Stimulated activated memory B cell treated with anti-CD40 and anti-IgM and Interleukin-4, amounts not matched to agents 10 μg/mL and 1 μg/mL and 100 μg/mL, for 72 hours (primary cell): ENCODE measurements around the gene PSMD14.
"Not testable (repeated sequence)": the region's sequence is repeated elsewhere in the genome, so short reads cannot be mapped to it uniquely, and the experiment has no call there.

ENCODE experiments used
- ATAC-seq: fragments of 150-1000 bp; cut with Tn5 transposase; 2 replicates; pipeline ENCODE4 v1.10.0; 2021
- H3K27ac Mint-ChIP-seq: one replicate; pipeline ENCODE4 v1.8.0; 2022; ENCODE audit warnings: mild to moderate bottlenecking, mixed read lengths
- H3K27me3 Mint-ChIP-seq: one replicate; pipeline ENCODE4 v1.8.0; 2022; ENCODE audit warnings: mixed read lengths
- H3K36me3 Mint-ChIP-seq: one replicate; pipeline ENCODE4 v1.8.0; 2022; ENCODE audit warnings: mixed read lengths
- H3K4me1 Mint-ChIP-seq: one replicate; pipeline ENCODE4 v1.8.0; 2022; ENCODE audit warnings: mixed read lengths
- H3K4me3 Mint-ChIP-seq: one replicate; pipeline ENCODE4 v1.8.0; 2022; ENCODE audit warnings: mild to moderate bottlenecking, moderate library complexity, mixed read lengths
- H3K9me3 Mint-ChIP-seq: one replicate; pipeline ENCODE4 v1.8.0; 2022; ENCODE audit warnings: mixed read lengths

The PSMD14 gene

DNA sequence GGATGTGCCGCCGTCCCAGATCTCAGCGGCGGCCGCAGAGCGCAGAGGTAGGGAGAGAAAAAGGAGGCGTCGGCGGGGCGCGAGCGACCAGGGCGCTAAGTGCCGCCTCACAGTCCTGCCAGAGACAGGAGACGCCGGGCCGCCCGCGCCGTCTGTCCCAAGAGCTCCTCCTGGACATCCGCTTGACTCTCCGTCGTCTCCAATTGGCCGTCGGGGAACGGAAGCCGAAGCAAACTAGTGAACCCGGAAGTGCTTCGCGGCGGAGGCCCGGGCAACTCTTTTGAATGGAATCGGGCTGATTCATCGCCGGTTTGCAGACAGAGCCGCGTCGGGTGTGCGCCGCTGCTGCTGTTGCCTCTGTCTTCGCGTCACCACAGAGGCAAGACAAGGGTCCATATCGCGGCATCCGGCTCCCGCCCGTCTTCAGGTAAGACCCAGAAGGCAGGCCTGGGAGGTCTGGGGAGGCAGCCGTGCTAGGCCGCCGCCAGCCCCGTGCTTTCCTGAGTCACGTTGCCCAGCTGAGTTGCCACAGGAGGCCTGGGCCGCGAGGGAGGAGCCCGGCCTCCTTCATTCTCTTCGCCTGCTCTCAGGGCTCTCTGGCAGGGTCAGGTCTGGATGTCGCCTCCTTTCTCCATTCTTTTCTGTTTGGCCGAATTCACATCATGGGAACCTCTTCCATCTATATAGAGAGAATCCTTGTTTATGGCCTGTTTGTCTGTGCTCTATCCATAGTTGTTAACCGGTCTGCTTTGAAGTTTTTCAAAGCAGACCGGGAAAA is at the start of gene PSMD14:
PSMD14 (plus strand) TSS at position 248 of the 778 bp plus-strand sequence. CDS start 10,401 bp downstream, outside the sequence.
- peak; percentile 98 for ATAC-seq
- peaks cover 2% of the 10 kb centered on the region for H3K9me3 Mint-ChIP-seq
- H3K27ac Mint-ChIP-seq: peak within 1 kb of the TSS; percentile 97
- H3K36me3 Mint-ChIP-seq: peaks cover 19% of the 10 kb centered on the region
- peaks cover 39% of the 10 kb centered on the region for H3K4me1 Mint-ChIP-seq
- H3K4me3 Mint-ChIP-seq: peak within 1 kb of the TSS; percentile 90
- no peaks in the 10 kb centered on the region for H3K27me3 Mint-ChIP-seq

DNA sequence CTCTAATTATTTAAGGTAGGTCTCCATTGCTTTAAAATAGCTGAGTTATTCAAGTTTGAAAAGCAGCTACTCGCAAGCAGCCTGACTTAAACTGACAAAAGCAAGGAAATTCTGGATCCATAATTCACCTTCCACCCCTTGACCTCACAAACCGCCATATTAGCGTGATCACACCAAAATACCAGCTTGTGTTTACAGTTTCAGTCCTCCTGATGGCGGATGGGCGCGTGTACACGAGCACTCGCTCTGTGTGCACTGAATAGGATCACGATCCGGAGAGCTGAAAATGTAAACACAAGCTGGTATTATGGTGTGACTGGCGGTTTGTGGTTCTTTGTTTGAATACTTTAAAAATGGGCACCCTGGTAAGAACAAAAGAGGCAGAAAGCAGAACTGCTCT is 42.4 kb upstream of the PSMD14 start:
- no peaks in the 10 kb centered on the region for H3K4me1 Mint-ChIP-seq
- no peaks in the 10 kb centered on the region for H3K36me3 Mint-ChIP-seq
- ATAC-seq: no peak

DNA sequence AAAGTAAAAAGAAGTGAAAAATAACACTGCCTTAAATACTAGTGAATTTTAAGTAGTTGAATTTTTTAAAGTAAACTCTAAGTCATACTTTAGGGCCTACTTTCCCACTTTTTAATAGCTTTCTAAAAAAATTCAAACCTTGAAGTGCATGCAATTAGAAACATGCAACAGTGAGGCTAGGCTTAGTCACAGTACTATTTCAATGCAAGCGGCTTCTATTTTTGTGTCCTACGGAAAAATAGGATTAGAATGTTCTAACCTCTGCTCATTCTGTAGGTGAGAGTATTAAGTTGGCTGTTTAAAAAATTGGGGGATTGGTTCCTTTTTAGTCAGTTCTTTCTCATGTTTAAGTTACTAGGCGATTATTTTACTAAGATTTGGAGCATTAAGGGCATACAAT is 39.1 kb upstream of the PSMD14 start:
- no peak overlapping the region for H3K4me3 Mint-ChIP-seq
- H3K9me3 Mint-ChIP-seq: no peaks in the 10 kb centered on the region
- H3K36me3 Mint-ChIP-seq: no peaks in the 10 kb centered on the region
- peaks cover 9% of the 10 kb centered on the region for H3K27me3 Mint-ChIP-seq
- peaks cover 7% of the 10 kb centered on the region for H3K4me1 Mint-ChIP-seq
- no peak for ATAC-seq
- no peak overlapping the region for H3K27ac Mint-ChIP-seq

More for the DNA sequence above, 42.4 kb upstream of the PSMD14 start:
- Mint-ChIP-seq H3K27ac (no peak overlapping the region), H3K27me3 (no peaks in the 10 kb centered on the region), H3K9me3 (no peaks in the 10 kb centered on the region), H3K4me3 (no peak overlapping the region)

DNA sequence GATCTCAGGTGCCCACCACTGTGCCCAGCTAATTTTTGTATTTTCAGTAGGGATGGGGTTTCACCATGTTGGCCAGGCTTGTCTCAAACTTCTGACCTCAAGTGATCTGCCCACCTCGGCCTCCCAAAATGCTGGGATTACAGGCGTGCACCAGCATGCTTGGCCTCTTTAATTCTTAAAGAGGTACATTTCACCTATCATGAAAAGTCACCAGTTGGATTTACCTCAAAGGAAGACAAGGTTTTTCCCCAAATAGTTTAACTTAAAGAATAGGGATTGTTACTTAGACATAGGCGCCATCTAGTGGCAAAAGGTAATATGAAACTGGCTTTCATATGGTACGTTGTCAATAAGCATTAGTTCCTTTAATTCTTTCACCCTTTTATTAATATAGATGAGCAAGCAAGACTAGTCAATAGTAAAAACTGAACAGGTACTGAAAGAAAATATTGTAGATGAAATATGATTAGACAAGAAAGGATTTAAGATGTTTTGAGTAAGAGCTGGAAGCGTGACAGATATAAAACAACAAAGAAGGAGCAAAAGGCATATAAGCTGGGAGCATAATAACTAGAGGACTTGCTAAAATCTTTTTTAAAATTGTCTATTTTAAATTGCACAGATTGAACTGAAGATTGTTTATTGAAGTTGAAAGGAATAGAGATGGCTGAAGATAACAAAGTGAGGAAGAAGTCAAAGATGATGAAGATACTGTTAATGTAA is 35.0 kb upstream of the PSMD14 start:
- H3K27ac Mint-ChIP-seq: peak overlapping the region; percentile 52
- peaks cover 9% of the 10 kb centered on the region for H3K27me3 Mint-ChIP-seq
- H3K4me3 Mint-ChIP-seq: no peak overlapping the region

DNA sequence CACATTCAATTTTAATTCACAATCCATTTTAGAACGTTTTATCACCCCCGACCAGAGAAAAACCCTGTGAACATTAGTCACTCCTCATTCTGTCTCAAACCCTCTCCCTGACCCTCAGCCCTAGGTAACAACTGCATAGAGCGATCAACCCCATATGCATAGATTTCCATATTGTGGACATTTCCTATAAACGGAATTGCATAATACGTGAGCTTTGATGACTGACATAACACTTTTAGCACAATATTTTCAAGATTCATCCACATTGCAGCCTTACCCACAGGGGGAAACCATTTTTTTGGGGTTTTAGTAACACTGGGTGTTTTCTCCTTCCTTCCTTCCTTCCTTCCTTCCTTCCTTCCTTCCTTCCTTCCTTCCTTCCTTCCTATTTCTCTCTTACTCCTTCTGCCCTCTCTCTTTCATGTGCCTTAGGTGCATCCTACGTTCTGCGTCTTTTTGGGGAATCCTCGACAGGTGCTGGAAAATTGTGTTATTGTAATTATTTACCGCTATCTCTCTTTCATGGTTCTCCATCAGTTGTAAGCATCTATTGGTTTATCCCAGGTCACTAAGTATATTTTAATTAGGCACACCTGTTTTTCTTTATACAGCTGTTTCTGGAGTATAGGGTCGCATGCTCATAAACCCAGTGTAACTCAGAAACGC is 29.5 kb upstream of the PSMD14 start:
- not testable (repeated sequence) for H3K27me3 Mint-ChIP-seq, H3K9me3 Mint-ChIP-seq, H3K27ac Mint-ChIP-seq, ATAC-seq, H3K4me3 Mint-ChIP-seq, H3K4me1 Mint-ChIP-seq, H3K36me3 Mint-ChIP-seq

More for the DNA sequence above, 35.0 kb upstream of the PSMD14 start:
- H3K36me3 Mint-ChIP-seq: no peaks in the 10 kb centered on the region
- H3K4me1 Mint-ChIP-seq: peaks cover 7% of the 10 kb centered on the region
- no peaks in the 10 kb centered on the region for H3K9me3 Mint-ChIP-seq
- ATAC-seq: no peak

DNA sequence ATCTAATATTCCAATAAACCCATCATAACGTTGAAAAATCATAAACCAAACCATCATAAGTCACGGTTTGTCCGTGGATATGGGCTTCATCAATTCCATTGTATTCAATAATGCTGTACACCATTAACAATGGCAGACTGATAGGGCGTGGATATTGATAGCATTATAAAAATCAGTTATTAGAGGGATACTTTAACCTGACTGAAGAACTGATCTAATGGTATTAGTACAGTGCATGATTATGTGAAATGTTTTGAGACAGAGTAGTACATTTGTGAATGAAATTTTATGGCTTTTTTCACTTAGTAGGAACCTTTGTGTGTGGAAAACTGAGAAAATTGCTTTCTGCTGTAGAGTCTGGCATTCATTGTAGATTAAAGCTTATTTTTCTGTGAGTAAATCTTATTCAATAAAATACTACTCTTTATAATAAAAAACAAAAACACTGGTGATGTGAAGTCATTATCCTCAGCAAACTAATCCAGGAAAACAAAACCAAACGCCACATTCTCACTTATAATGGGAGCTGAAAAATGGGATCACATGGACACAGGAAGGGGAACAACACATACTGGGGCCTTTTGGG is 28.9 kb upstream of the PSMD14 start:
- not testable (repeated sequence) for H3K4me1 Mint-ChIP-seq, H3K36me3 Mint-ChIP-seq, ATAC-seq, H3K27ac Mint-ChIP-seq, H3K27me3 Mint-ChIP-seq, H3K9me3 Mint-ChIP-seq, H3K4me3 Mint-ChIP-seq

DNA sequence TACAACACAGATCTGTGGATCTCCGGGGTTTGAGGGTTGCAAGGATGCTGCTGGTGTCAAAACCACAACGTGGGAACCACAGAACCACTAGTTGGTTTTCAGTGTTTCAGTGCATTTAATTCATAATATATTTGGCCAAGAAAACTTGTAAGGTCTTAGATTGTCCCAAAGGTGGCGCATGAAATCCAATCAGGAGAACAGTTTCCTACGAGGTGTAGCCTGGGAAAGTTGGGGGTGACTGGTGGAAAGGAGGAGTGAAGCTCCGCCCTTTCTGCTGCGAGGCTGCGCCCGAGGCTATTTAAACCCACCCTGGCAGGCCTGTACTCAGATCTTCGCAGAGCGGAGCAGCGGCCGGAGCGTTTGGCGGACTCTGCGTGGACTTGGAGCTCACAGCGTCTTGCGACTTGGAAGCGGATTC is 27.3 kb upstream of the PSMD14 start:
- ATAC-seq, H3K4me3 Mint-ChIP-seq, H3K27ac Mint-ChIP-seq, H3K36me3 Mint-ChIP-seq, H3K4me1 Mint-ChIP-seq, H3K9me3 Mint-ChIP-seq: not testable (repeated sequence)
- H3K27me3 Mint-ChIP-seq: peaks cover 19% of the 10 kb centered on the region

DNA sequence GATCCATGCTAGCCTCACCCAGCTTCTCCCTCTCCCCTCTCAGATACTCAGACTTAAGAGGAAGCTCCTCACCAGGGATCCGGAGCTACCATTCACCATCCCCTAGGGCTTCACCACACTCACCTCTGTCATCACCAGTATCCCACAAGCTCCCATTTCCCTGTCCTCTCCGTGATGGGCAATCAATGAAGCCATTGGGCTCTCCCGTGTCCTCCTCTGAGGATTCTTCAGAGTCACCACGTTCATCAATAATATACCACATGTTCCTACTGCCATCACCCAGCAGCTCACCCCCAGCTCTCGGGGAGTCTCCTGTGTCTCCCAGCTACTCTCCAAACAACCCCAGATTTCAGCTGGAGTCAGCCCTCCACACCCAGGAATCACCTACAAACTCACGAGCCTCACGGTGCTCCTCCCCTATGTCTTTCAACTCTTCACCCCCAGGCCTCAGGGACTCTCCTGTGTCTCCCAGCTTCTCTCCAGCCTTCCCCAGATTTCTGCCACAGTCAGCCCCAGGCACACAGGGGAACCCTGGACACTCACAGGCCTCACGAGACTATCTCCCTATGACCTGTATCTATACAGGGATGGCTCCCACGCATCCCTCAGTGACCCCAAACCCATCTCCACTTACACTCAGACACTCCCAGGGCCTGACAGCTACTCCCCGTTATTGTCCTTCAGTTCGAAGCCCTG is 26.5 kb upstream of the PSMD14 start:
- not testable (repeated sequence) for H3K27ac Mint-ChIP-seq, H3K4me1 Mint-ChIP-seq, H3K9me3 Mint-ChIP-seq, H3K4me3 Mint-ChIP-seq, ATAC-seq, H3K36me3 Mint-ChIP-seq
- H3K27me3 Mint-ChIP-seq: peaks cover 20% of the 10 kb centered on the region

DNA sequence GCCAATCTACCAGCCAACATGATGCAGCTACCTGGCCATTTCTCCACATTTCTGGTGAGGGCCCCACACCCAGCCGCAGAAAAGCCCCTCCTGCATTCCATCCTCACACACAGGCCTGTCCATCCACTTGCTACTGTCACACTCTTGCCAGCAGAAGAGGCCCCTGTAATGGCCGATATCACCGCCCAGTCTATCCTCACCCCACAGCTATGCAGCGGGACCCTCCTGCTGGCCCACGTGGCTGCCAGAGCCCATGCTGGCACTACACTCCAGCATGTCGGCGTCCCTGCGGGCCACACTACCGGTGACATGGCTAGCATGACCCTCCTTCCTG is 25.9 kb upstream of the PSMD14 start:
- not testable (repeated sequence) for H3K27ac Mint-ChIP-seq, H3K4me3 Mint-ChIP-seq, ATAC-seq, H3K4me1 Mint-ChIP-seq, H3K36me3 Mint-ChIP-seq, H3K9me3 Mint-ChIP-seq
- H3K27me3 Mint-ChIP-seq: peaks cover 26% of the 10 kb centered on the region

DNA sequence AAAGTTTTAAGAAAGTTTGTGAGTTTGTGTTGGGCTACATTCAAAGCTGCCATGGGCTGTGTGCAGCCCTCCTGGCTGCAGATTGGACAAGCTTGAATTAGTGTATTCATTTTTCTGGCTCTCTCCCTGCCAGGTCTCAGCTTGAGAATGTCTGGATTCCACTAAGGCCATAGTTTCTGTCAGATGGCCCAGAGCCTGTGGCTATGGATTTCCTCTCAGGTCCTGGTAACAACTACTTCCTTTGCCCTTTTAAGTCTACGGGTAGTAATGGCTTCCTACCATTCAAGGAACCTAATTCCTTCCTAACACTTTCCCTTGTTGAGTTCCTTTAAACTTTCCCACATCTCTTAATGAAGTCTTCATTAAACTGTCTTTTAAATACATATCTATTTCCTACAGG is 24.3 kb upstream of the PSMD14 start:
- Mint-ChIP-seq H3K36me3 (no peaks in the 10 kb centered on the region), H3K4me1 (no peaks in the 10 kb centered on the region), H3K27me3 (peaks cover 32% of the 10 kb centered on the region), H3K4me3 (no peak overlapping the region), H3K9me3 (no peaks in the 10 kb centered on the region), H3K27ac (no peak overlapping the region)
- no peak for ATAC-seq

DNA sequence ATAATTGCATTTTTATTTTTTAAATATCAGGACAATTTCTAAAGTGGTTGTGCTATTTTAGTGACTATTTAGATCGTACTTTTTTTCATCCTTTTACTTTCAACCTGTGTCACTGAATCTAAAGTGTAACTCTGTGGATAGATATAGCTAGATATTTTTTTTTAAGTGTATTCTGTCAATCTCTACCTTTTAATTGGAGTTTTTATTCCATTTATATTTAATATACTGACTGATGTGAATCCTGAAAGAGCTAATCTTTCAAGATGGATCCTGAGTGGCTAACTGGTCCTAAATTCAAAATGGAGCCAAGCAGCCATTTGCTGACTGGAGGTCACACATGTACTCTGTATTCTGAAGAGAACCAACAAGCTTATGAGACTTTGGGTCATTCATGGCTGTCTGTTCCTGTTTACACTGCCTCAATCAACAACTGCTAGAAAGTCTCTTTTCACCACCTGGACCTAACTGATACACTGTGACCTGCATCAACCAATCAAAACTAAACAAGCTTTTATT is 4.6 kb upstream of the PSMD14 start:
- Mint-ChIP-seq H3K27me3 (peaks cover 9% of the 10 kb centered on the region), H3K27ac (no peak overlapping the region), H3K36me3 (peaks cover 6% of the 10 kb centered on the region), H3K4me1 (peaks cover 13% of the 10 kb centered on the region), H3K9me3 (peaks cover 2% of the 10 kb centered on the region), H3K4me3 (no peak overlapping the region)
- ATAC-seq: no peak

DNA sequence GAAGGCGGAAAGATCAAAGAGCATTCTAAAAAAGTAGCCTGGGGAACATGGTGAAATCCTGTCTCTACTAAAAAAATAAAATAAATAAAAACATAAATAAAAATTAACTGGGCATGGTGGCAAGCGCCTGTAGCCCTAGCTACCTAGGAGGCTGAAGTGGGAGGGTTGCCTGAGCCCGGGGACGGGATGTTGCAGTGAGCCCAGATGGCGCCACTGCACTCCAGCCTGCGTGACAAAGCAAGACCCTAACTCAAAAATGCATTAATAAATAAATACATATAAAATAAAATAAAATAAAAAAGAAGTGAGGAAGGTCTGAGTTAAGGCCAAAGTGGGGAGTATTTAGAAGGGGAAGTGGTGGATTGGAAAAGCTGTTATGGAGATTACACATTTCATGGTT is 1.3 kb upstream of the PSMD14 start:
- Mint-ChIP-seq H3K36me3 (peaks cover 7% of the 10 kb centered on the region), H3K4me3 (peak overlapping the region; percentile 53), H3K9me3 (peaks cover 2% of the 10 kb centered on the region), H3K27me3 (no peaks in the 10 kb centered on the region), H3K4me1 (peaks cover 27% of the 10 kb centered on the region), H3K27ac (no peak overlapping the region)
- ATAC-seq: no peak

DNA sequence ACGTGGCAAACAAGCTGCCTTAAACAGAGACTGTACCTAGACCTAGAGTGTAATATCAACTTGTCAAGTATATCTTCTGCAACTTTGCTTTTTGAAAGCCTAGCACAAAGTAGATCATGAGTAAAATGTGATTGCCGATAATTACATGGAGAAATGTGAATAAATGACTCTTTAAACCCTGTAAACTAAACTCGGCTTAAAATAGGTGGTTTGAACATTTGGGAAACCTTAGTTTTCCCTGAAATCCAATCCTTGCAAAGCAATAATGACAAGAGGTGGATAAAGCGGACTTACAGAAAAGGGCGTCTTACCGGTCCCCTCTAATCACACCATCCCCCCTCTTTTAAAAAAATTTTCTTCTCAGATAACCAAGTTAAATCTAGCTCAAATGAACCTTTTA is 549 bp upstream of the PSMD14 start:
- no peaks in the 10 kb centered on the region for H3K27me3 Mint-ChIP-seq
- peak overlapping the region; percentile 90 for H3K4me3 Mint-ChIP-seq
- peaks cover 2% of the 10 kb centered on the region for H3K9me3 Mint-ChIP-seq
- peaks cover 15% of the 10 kb centered on the region for H3K36me3 Mint-ChIP-seq
- ATAC-seq: no peak
- H3K4me1 Mint-ChIP-seq: peaks cover 34% of the 10 kb centered on the region
- peak overlapping the region; percentile 97 for H3K27ac Mint-ChIP-seq

DNA sequence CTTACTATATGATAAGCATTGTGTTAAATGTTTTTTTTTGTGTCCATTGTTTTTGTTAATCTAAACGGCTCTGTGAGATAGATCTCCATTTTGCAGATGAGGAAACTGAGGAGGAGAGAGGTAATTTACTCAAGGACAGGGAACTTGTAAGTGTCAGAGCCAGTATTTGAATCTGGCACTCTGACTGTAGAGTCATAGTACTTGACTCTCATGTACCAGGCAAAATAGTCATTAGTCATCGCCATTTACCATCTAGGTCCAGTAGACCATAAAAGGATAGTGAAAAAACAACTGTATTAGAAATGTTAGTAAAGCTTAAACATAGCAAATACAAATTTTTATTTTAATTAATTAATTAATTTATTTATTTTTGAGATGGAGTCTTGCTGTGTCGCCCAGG is 4.8 kb downstream of the PSMD14 start:
- H3K27ac Mint-ChIP-seq: no peak overlapping the region
- no peak for ATAC-seq
- peaks cover 25% of the 10 kb centered on the region for H3K36me3 Mint-ChIP-seq
- H3K4me3 Mint-ChIP-seq: no peak overlapping the region
- H3K4me1 Mint-ChIP-seq: peaks cover 35% of the 10 kb centered on the region
- H3K27me3 Mint-ChIP-seq: no peaks in the 10 kb centered on the region
- no peaks in the 10 kb centered on the region for H3K9me3 Mint-ChIP-seq

DNA sequence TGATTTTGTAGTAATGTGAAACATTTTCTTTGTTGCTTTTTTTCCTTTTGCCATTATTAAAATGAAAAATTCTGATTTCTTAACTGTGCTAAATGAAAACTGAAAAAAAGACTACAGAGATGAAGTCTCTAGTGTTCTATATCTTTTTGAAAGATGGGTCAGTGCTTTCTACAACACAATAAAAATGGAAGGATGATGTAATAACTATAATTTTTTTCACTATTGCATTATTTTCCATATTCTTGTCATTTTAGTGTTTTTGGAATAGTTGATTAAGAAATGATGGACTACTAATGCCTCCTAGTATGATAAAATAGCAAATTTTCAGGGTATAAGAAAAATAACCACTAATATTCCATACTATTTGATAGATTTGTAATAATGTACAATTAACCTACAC is 7.2 kb downstream of the PSMD14 start:
- H3K4me1 Mint-ChIP-seq: peaks cover 22% of the 10 kb centered on the region
- H3K36me3 Mint-ChIP-seq: peaks cover 25% of the 10 kb centered on the region
- ATAC-seq: no peak
- no peak overlapping the region for H3K27ac Mint-ChIP-seq
- H3K9me3 Mint-ChIP-seq: no peaks in the 10 kb centered on the region
- no peak overlapping the region for H3K4me3 Mint-ChIP-seq
- H3K27me3 Mint-ChIP-seq: no peaks in the 10 kb centered on the region
